LNCaP clone FGC (cell line): ENCODE results near the gene ERF.

ENCODE experiments used
- DNase-seq: peaks from one replicate; pipeline ENCODE4 v3.0.0-alpha.2; 2011; ENCODE audit warnings: low read depth
- H3K4me3 ChIP-seq: 2 replicates; pipeline ENCODE4 v1.5.1; 2011; ENCODE audit warnings: mild to moderate bottlenecking, low read depth, low read length, control low read depth
- CTCF ChIP-seq: IDR thresholded peaks from 2 replicates; pipeline ENCODE4 v1.5.1; 2012; ENCODE audit warnings: mild to moderate bottlenecking; ENCODE audit not compliant: control insufficient read depth, insufficient read depth; ENCODE audit errors: extremely low read depth

Gene ERF

GRCh38 chr19:42274065-42274682, 19.2 kb upstream of the ERF start:
- H3K4me3 ChIP-seq: no peak overlapping the region
- no peak for TF ChIP-seq CTCF
- DNase-seq: no peak

- no peak overlapping the region for H3K4me3 ChIP-seq
- TF ChIP-seq CTCF: no peak
- DNase-seq: no peak
These were observed 18.6 kb upstream of the ERF start for GRCh38 chr19:42273407-42274064.

- TF ChIP-seq CTCF: no peak
- no peak for DNase-seq
- H3K4me3 ChIP-seq: no peak overlapping the region
These were observed 18.1 kb upstream of the ERF start for GRCh38 chr19:42272989-42273406.

- DNase-seq: no peak
- H3K4me3 ChIP-seq: no peak overlapping the region
- no peak for TF ChIP-seq CTCF
These were observed 17.6 kb upstream of the ERF start for GRCh38 chr19:42272535-42272897.

- DNase-seq: no peak
- no peak for TF ChIP-seq CTCF
- H3K4me3 ChIP-seq: no peak overlapping the region
These were observed 17.1 kb upstream of the ERF start for GRCh38 chr19:42271861-42272534.

- DNase-seq: no peak
- no peak for TF ChIP-seq CTCF
These were observed 16.1 kb upstream of the ERF start for GRCh38 chr19:42271045-42271419.

More at GRCh38 chr19:42271045-42271419, 16.1 kb upstream of the ERF start:
- peak overlapping the region; percentile 57 for H3K4me3 ChIP-seq
